K562 (cell line): ENCODE results near the gene BRMS1. TPM values are rescaled to one million over a fixed set of nuclear protein-coding genes. Genes with fewer than 3 reads are reported as not detected.

Experiments used
- ATAC-seq: fragments of 200-7000 bp; cut with Tn5 transposase; 3 replicates; pipeline ENCODE4 v1.9.1; 2020; ENCODE audit warnings: moderate library complexity
- BruUV-seq: library from RNA; stranded (reverse); fragments of 400-500 nt; replicated peaks from 2 replicates; lab custom pipeline; 2021; lab: Mats Ljungman, UMichigan
- CTCF ChIA-PET: fragments of 300-600 bp; formaldehyde crosslinking; extraction: SDS; loops from one replicate; lab custom pipeline; 2021; ENCODE audit warnings: low intra/inter-chr PET ratio; lab: Yijun Ruan, JAX
- POLR2A ChIA-PET: fragments of 300-600, 350-650 bp; sonication (Branson Sonifier 250); formaldehyde crosslinking; extraction: SDS; loops from one replicate; lab custom pipeline; 2021; ENCODE audit warnings: antibody characterized with exemption, inconsistent platforms; lab: Yijun Ruan, JAX
- DNase-seq, 4 experiments: peaks; one replicate each; pipeline versions ENCODE4 v3.0.0 to v3.0.0-alpha.2; 2011 to 2018; ENCODE audit warnings: low spot score in 3 of 4, mixed read lengths in 3 of 4; ENCODE audit errors: extremely low read depth in 1 of 4
- FAIRE-seq: peaks from 2 replicates; lab custom pipeline; 2011; peaks lifted over from hg19 to GRCh38; lab: Jason Lieb, UNC
- H2AFZ ChIP-seq: 2 replicates; pipeline ENCODE4 v1.6.0; 2011; ENCODE audit warnings: low read depth, low read length, control low read depth, inconsistent platforms
- H3K27ac ChIP-seq: fragments of 200-600 bp; 3 replicates; pipeline ENCODE4 v1.8.0; 2011; ENCODE audit warnings: low read depth, mild to moderate bottlenecking, control low read depth, inconsistent platforms, low read length, moderate library complexity, mixed read lengths; ENCODE audit errors: extremely low read depth
- H3K27me3 ChIP-seq, 2 experiments: fragments of 300-600 bp in 1 of 2; 2 replicates in 1 of 2; 3 replicates in 1 of 2; pipeline versions ENCODE4 v1.6.0 to v1.8.0; 2011; ENCODE audit warnings: inconsistent platforms in 2 of 2, low read length in 2 of 2, mild to moderate bottlenecking in 1 of 2, mixed read lengths in 1 of 2, moderate library complexity in 1 of 2; ENCODE audit not compliant: control insufficient read depth in 2 of 2, insufficient read depth in 2 of 2
- H3K36me3 ChIP-seq: fragments of 300-600 bp; 3 replicates; pipeline ENCODE4 v1.8.0; 2011; ENCODE audit warnings: mild to moderate bottlenecking, low read length, inconsistent platforms; ENCODE audit not compliant: control insufficient read depth, insufficient read depth
- H3K4me1 ChIP-seq, 2 experiments: fragments of 200-600 bp in 1 of 2; replicated peaks in 1 of 2; 2 replicates in 1 of 2; 3 replicates in 1 of 2; pipeline versions ENCODE4 v1.5.1 to v1.8.0; 2011; ENCODE audit warnings: inconsistent platforms in 2 of 2, low read length in 2 of 2, mild to moderate bottlenecking in 1 of 2, mixed read lengths in 1 of 2, moderate library complexity in 1 of 2; ENCODE audit not compliant: control insufficient read depth in 2 of 2, insufficient read depth in 2 of 2
- H3K4me2 ChIP-seq: 2 replicates; pipeline ENCODE4 v1.6.1; 2011; ENCODE audit warnings: low read length, control low read depth, inconsistent platforms, mixed read lengths; ENCODE audit not compliant: insufficient read depth
- H3K4me3 ChIP-seq: fragments of 200-600 bp; sonication (generic), shearing (Covaris generic); 2 replicates; pipeline ENCODE4 v1.5.1; 2016; ENCODE audit warnings: control low read depth, inconsistent platforms
- H3K79me2 ChIP-seq: fragments of 200-600 bp; 3 replicates; pipeline ENCODE4 v1.8.0; 2011; ENCODE audit warnings: low read length, inconsistent platforms; ENCODE audit not compliant: control insufficient read depth, insufficient read depth
- H3K9ac ChIP-seq, 2 experiments: 2 replicates each; pipeline versions ENCODE4 v1.6.0 to v1.6.1; 2011; ENCODE audit warnings: low read depth in 2 of 2, low read length in 2 of 2, control low read depth in 1 of 2, inconsistent platforms in 1 of 2, mild to moderate bottlenecking in 1 of 2, mixed read lengths in 1 of 2; ENCODE audit not compliant: insufficient read depth in 1 of 2
- H3K9me1 ChIP-seq: one replicate; pipeline ENCODE4 v1.6.0; 2011; ENCODE audit warnings: inconsistent platforms, mild to moderate bottlenecking, low read length, moderate library complexity; ENCODE audit not compliant: control insufficient read depth, insufficient read depth
- H3K9me3 ChIP-seq: replicated peaks from 2 replicates; pipeline ENCODE4 v1.5.1; 2011; ENCODE audit warnings: low read depth, low read length, inconsistent platforms; ENCODE audit not compliant: control insufficient read depth, insufficient read depth
- H4K20me1 ChIP-seq: replicated peaks from 2 replicates; pipeline ENCODE4 v1.6.1; 2011; ENCODE audit warnings: low read length, inconsistent platforms, mixed read lengths; ENCODE audit not compliant: control insufficient read depth, insufficient read depth
- ARHGAP35 ChIP-seq: fragments of 450-650 bp; IDR thresholded peaks from 2 replicates; pipeline ENCODE4 v1.6.1; 2018; ENCODE audit not compliant: partially characterized antibody
- ELF4 ChIP-seq: fragments of 450-650 bp; formaldehyde crosslinking; IDR thresholded peaks from 2 replicates; pipeline ENCODE4 v1.4.0; 2022; ENCODE audit warnings: missing genetic modification characterization
- KLF1 ChIP-seq: fragments of 450-650 bp; IDR thresholded peaks from 2 replicates; pipeline ENCODE4 v1.6.1; 2016; ENCODE audit warnings: missing genetic modification characterization, missing compliant biosample characterization
- LCOR ChIP-seq: sonication (generic); formaldehyde crosslinking; IDR thresholded peaks from 2 replicates; pipeline ENCODE4 v1.8.0; 2022; ENCODE audit warnings: mild to moderate bottlenecking, missing genetic modification reagents
- MTF1 ChIP-seq: fragments of 250-450 bp; sonication (Bioruptor Pico); IDR thresholded peaks from 2 replicates; pipeline ENCODE4 v1.9.0; 2021; ENCODE audit warnings: moderate library complexity, mild to moderate bottlenecking, inconsistent platforms, borderline replicate concordance
- NEUROD1 ChIP-seq: fragments of 150-350 bp; IDR thresholded peaks from 2 replicates; pipeline ENCODE4 v1.6.1; 2014; ENCODE audit warnings: borderline replicate concordance, low read length, low read depth; ENCODE audit not compliant: partially characterized antibody
- NFIX ChIP-seq: fragments of 250-450 bp; sonication (Bioruptor Pico); IDR thresholded peaks from 2 replicates; pipeline ENCODE4 v1.4.0; 2020; ENCODE audit warnings: low read depth, mild to moderate bottlenecking, moderate library complexity
- PHB ChIP-seq: fragments of 250-450 bp; sonication (Bioruptor Pico); IDR thresholded peaks from 2 replicates; pipeline ENCODE4 v1.5.0; 2021
- PTRF ChIP-seq: fragments of 450-650 bp; IDR thresholded peaks from 2 replicates; pipeline ENCODE4 v1.6.1; 2016; ENCODE audit warnings: mild to moderate bottlenecking, missing genetic modification characterization, missing compliant biosample characterization
- SRSF3 ChIP-seq: fragments of 200-400 bp; formaldehyde crosslinking; IDR thresholded peaks from 2 replicates; pipeline ENCODE4 v1.6.1; 2016; ENCODE audit warnings: mild to moderate bottlenecking, low read length, moderate library complexity; ENCODE audit not compliant: insufficient read depth
- TEAD1 ChIP-seq, 2 experiments: fragments of 450-650 bp in 1 of 2; sonication (generic) in 1 of 2; formaldehyde crosslinking; IDR thresholded peaks; 2 replicates each; pipeline versions ENCODE4 v1.4.0 to v1.8.0; 2020 to 2022; ENCODE audit warnings: mild to moderate bottlenecking in 2 of 2, missing genetic modification reagents in 1 of 2
- ZNF12 ChIP-seq: sonication (generic); formaldehyde crosslinking; IDR thresholded peaks from 2 replicates; pipeline ENCODE4 v1.4.0; 2020; ENCODE audit warnings: mild to moderate bottlenecking, missing genetic modification reagents
- WGBS: fragments of 100-300 bp; shearing (Covaris generic); methylation state at CpG from one replicate; pipeline ENCODE4 v1.1.6; 2016; ENCODE audit warnings: low coverage, mixed read lengths; ENCODE audit not compliant: insufficient coverage; ENCODE audit errors: missing lambda C conversion rate; 5-methylcytosine and 5-hydroxymethylcytosine counted together
- in situ Hi-C: fragments of 300-500 bp; cut with MboI; formaldehyde crosslinking; loops from 4 replicates; pipeline ENCODE4 v1.15.0; 2018; ENCODE audit warnings: inconsistent platforms, mixed read lengths
- intact Hi-C: fragments of 100-400 bp; cut with micrococcal nuclease; formaldehyde crosslinking; loops from 2 replicates; pipeline ENCODE4 v1.14.2; 2022
- polyA plus RNA-seq, 8 experiments: library from polyadenylated mRNA; depleted of rRNA in 4 of 8; stranded (reverse) in 5 of 8; unstranded in 3 of 8; fragments of >200 nt; fragmentation: Nextera tagmentation in 2 of 8; fragmentation: Illumina TruSeq in 1 of 8; extraction: Ambion mirVana in 2 of 8; extraction: Trizol in 1 of 8; gene quantifications; 2 replicates each; pipeline versions ENCODE4 v1.2.1 to v1.2.3, GENCODE V29; 2011 to 2014; ENCODE audit warnings: inconsistent platforms in 1 of 8, missing spikeins in 1 of 8
- total RNA-seq, 7 experiments: library from RNA; depleted of rRNA in 6 of 7; stranded (reverse); fragments of >200 nt in 6 of 7; fragmentation: Illumina TruSeq in 2 of 7; extraction: Trizol in 2 of 7; gene quantifications; 2 replicates each; pipeline versions ENCODE4 v1.2.1 to v1.2.3, GENCODE V29; 2011 to 2021; ENCODE audit warnings: low replicate concordance in 1 of 7
- TF ChIP-seq, protein P1 (sequence below): fragments of 450-650 bp; formaldehyde crosslinking; conservative IDR thresholded peaks from 2 replicates; pipeline ENCODE4 v1.4.0; 2022; ENCODE audit warnings: mild to moderate bottlenecking, missing genetic modification characterization
- TF ChIP-seq, protein P2 (sequence below): sonication (generic); formaldehyde crosslinking; IDR thresholded peaks from 2 replicates; pipeline ENCODE4 v1.8.0; 2022; ENCODE audit warnings: mild to moderate bottlenecking, missing genetic modification reagents

BRMS1 gene
- total and polyA plus RNA-seq, 9 of the 15 experiments (the other 6 are each of a cell fraction or from before 2014, with no cell fraction given): 2.2 to 78.8 (median 33.4) TPM

- WGBS: 5% methylated on average over 3 of the region's 4 CpGs
- no peaks in the 10 kb centered on the region for H3K9me1 ChIP-seq
- peaks cover 5% of the 10 kb centered on the region for H3K79me2 ChIP-seq
- POLR2A ChIA-PET: no interaction called here
- DNase-seq (no peak), ATAC-seq (no peak), FAIRE-seq (no peak)
- CTCF ChIA-PET: no interaction called here
- 0 out of 2 replicates have a peak, but pooled peaks cover 5% of the 10 kb centered on the region for H4K20me1 ChIP-seq
- H3K4me3 ChIP-seq: no peak overlapping the region
- peaks cover 8 to 48% of the 10 kb centered on the region in 2 experiments for H3K4me1 ChIP-seq
- in situ Hi-C loops (no loop called here), intact Hi-C loops (no loop called here)
- no peaks in the 10 kb centered on the region for H3K36me3 ChIP-seq
- peaks cover 0 to 8% of the 10 kb centered on the region in 2 experiments; a peak in 2 of 5 replicates for H3K27me3 ChIP-seq
- H3K9me3 ChIP-seq: no peaks in the 10 kb centered on the region
- H3K9ac ChIP-seq: no peak overlapping the region
- BruUV-seq: no TSS peak
- TF ChIP-seq ARHGAP35 (no peak), ELF4 (no peak), MTF1 (CRISPR knock-in tag) (no peak), ZNF12 (CRISPR knock-in tag) (no peak), PHB (CRISPR knock-in tag) (no peak), PTRF (tag) (no peak), TEAD1 (CRISPR knock-in tag; IDR thresholded peaks at IDR 0.05) (no peak), NEUROD1 (no peak), SRSF3 (no peak), NFIX (CRISPR knock-in tag) (no peak), LCOR (no peak), KLF1 (tag) (no peak)
- TF ChIP-seq, protein P1, sequence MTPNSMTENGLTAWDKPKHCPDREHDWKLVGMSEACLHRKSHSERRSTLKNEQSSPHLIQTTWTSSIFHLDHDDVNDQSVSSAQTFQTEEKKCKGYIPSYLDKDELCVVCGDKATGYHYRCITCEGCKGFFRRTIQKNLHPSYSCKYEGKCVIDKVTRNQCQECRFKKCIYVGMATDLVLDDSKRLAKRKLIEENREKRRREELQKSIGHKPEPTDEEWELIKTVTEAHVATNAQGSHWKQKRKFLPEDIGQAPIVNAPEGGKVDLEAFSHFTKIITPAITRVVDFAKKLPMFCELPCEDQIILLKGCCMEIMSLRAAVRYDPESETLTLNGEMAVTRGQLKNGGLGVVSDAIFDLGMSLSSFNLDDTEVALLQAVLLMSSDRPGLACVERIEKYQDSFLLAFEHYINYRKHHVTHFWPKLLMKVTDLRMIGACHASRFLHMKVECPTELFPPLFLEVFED (CRISPR knock-in tag): no peak
- TF ChIP-seq, protein P2, sequence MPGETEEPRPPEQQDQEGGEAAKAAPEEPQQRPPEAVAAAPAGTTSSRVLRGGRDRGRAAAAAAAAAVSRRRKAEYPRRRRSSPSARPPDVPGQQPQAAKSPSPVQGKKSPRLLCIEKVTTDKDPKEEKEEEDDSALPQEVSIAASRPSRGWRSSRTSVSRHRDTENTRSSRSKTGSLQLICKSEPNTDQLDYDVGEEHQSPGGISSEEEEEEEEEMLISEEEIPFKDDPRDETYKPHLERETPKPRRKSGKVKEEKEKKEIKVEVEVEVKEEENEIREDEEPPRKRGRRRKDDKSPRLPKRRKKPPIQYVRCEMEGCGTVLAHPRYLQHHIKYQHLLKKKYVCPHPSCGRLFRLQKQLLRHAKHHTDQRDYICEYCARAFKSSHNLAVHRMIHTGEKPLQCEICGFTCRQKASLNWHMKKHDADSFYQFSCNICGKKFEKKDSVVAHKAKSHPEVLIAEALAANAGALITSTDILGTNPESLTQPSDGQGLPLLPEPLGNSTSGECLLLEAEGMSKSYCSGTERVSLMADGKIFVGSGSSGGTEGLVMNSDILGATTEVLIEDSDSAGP (CRISPR knock-in tag): no peak
- no peak overlapping the region for H3K27ac ChIP-seq
- no peak overlapping the region for H3K4me2 ChIP-seq
- no peak overlapping the region for H2AFZ ChIP-seq
These were observed 51.6 kb downstream of the BRMS1 start for GRCh38 chr11:66293352-66293751.
